Measurements from ENCODE around the gene SELENON. TPM values are rescaled to one million over a fixed set of nuclear protein-coding genes. Genes with fewer than 3 reads are reported as not detected.

The SELENON gene
- total RNA-seq, 4 donors from 2014 or later: 33.5 to 82.8 (median 39.4) TPM

- H3K36me3 ChIP-seq: peaks cover 0 to 97% of the 10 kb centered on the region in 2 donors
- ATAC-seq: peak; percentile 52
- no peaks in the 10 kb centered on the region for H3K9me3 ChIP-seq
- 60% methylated on average over 2 of the region's 21 CpGs; no CpG with 5 or more reads in 1 of the 2 donors for WGBS, 2 donors (ENCODE audit: low coverage in 1 of 2)
- peaks cover 0 to 46% (median 22%) of the 10 kb centered on the region in 3 donors for H3K4me1 ChIP-seq
- H3K27ac ChIP-seq: peak overlapping the region in 2 of 4 donors; percentile 30 to 38
- no peaks in the 10 kb centered on the region for H3K27me3 ChIP-seq
- H3K4me3 ChIP-seq: no peak overlapping the region
- no peak for TF ChIP-seq EP300 (IDR thresholded peaks at IDR 0.05)
- TF ChIP-seq POLR2AphosphoS5 (IDR thresholded peaks at IDR 0.05): no peak
- TF ChIP-seq CTCF (IDR thresholded peaks at IDR 0.05): peak in 3 of 4 experiments; percentile 87 to 96 (median 95)
Observed at GRCh38 chr1:25810341-25811299, 10.6 kb downstream of the SELENON start.

- no peak overlapping the region for H3K4me3 ChIP-seq
- H3K9me3 ChIP-seq: no peaks in the 10 kb centered on the region
- peaks cover 0 to 97% of the 10 kb centered on the region in 2 donors for H3K36me3 ChIP-seq
- WGBS, 2 donors (ENCODE audit: low coverage in 1 of 2): 78 to 80% methylated on average over 1 to 6 of the region's 13 CpGs
- no peak overlapping the region for H3K27ac ChIP-seq
- H3K27me3 ChIP-seq: no peaks in the 10 kb centered on the region
- no peak for TF ChIP-seq CTCF (IDR thresholded peaks at IDR 0.05)
- ATAC-seq: no peak
- peaks cover 0 to 36% (median 20%) of the 10 kb centered on the region in 3 donors for H3K4me1 ChIP-seq
Observed at GRCh38 chr1:25811384-25812082, 11.5 kb downstream of the SELENON start.

GRCh38 chr1:25813071-25813733 lies 13.2 kb downstream of the SELENON start:
- 69 to 74% methylated on average over 4 to 8 of the region's 11 CpGs for WGBS, 2 donors (ENCODE audit: low coverage in 1 of 2)
- peaks cover 0 to 86% of the 10 kb centered on the region in 2 donors for H3K36me3 ChIP-seq

More at GRCh38 chr1:25813071-25813733, 13.2 kb downstream of the SELENON start:
- Histone ChIP-seq H3K4me1 (peaks cover 0 to 26% (median 13%) of the 10 kb centered on the region in 3 donors), H3K27ac (no peak overlapping the region), H3K27me3 (no peaks in the 10 kb centered on the region), H3K4me3 (no peak overlapping the region), H3K9me3 (no peaks in the 10 kb centered on the region)
- no peak for ATAC-seq
- TF ChIP-seq POLR2A (IDR thresholded peaks at IDR 0.05): no peak
- TF ChIP-seq CTCF (IDR thresholded peaks at IDR 0.05): no peak
